IPS DF 6.9 (cell line): ENCODE measurements around the gene CABP4.

Experiments used
- DNase-seq: peaks from one replicate; pipeline ENCODE4 v3.0.0-alpha.2; 2013; ENCODE audit warnings: low read depth, low spot score
- H3K27ac ChIP-seq: one replicate; pipeline ENCODE4 v1.5.1; 2013; ENCODE audit warnings: low read length, control low read depth
- H3K27me3 ChIP-seq: 2 replicates; pipeline ENCODE4 v1.6.1; 2013; ENCODE audit warnings: mild to moderate bottlenecking, low read length; ENCODE audit not compliant: control insufficient read depth, insufficient read depth
- H3K36me3 ChIP-seq: 2 replicates; pipeline ENCODE4 v1.6.1; 2013; ENCODE audit warnings: low read length; ENCODE audit not compliant: control insufficient read depth, insufficient read depth
- H3K4me1 ChIP-seq: 2 replicates; pipeline ENCODE4 v1.6.1; 2013; ENCODE audit warnings: low read length; ENCODE audit not compliant: control insufficient read depth, insufficient read depth
- H3K4me3 ChIP-seq: 2 replicates; pipeline ENCODE4 v1.5.1; 2013; ENCODE audit warnings: mild to moderate bottlenecking, low read length
- H3K9me3 ChIP-seq: 2 replicates; pipeline ENCODE4 v1.6.1; 2013; ENCODE audit warnings: low read length, inconsistent platforms; ENCODE audit not compliant: control insufficient read depth, insufficient read depth
- WGBS: extraction: QIAGEN DNeasy Blood & Tissue Kit; methylation state at CpG from one replicate; pipeline ENCODE4 v1.1.7; 2013; ENCODE audit warnings: mixed read lengths, missing lambda C conversion rate; ENCODE audit not compliant: insufficient read length, insufficient coverage; 5-methylcytosine and 5-hydroxymethylcytosine counted together

Gene CABP4

DNA sequence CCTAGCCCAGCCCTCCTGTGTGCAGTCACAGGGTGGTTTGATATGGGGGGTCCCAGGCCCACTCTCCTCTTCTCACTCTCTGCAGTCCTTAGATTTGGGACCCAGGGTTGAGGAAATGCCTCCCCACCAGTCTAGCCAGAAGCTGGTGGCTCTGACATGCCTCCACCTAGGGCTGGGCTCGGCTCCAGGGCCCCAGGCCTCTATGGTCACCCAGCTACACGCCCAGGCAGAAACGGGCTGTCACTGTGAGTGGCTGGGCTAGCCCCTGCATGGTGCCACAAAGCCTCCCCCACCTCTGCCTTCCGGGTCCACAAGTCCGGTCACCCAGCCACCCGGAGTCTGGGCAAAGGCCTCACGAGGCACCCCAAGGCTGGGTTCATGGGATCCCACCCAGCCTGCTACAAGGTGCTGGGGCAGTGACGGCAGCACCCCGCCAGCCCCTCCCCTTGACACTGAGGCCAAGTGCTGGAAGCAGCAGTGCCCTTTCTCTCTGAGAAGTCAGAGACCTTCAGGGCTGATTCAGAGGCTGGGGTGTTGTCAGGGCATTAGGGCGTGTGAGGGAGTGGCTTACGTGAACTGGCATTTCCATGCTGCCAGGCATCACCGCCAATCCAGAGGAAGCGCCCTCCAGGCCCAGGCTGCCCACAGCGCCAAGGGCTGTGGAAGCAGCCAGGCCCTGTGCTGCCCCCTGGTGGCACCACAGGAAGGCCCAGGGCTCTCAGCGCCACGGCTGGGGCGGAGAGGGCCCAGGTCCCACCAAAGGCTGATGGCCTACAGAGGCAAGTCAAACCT lies 50.6 kb downstream of the CABP4 start:
- Histone ChIP-seq H3K27me3 (no peaks in the 10 kb centered on the region), H3K27ac (no peak overlapping the region), H3K36me3 (no peaks in the 10 kb centered on the region), H3K4me3 (no peak overlapping the region), H3K9me3 (no peaks in the 10 kb centered on the region), H3K4me1 (0 out of 2 replicates have a peak, but pooled peaks cover 2% of the 10 kb centered on the region)
- no peak for DNase-seq
- WGBS = no CpG with 5 or more reads among the region's 17 CpGs

GRCh38 chr11:67506426-67507051 lies 51.4 kb downstream of the CABP4 start:
- Histone ChIP-seq H3K4me3 (no peak overlapping the region), H3K27ac (no peak overlapping the region), H3K4me1 (0 out of 2 replicates have a peak, but pooled peaks cover 2% of the 10 kb centered on the region), H3K27me3 (no peaks in the 10 kb centered on the region), H3K9me3 (no peaks in the 10 kb centered on the region), H3K36me3 (no peaks in the 10 kb centered on the region)
- DNase-seq = no peak
- no CpG with 5 or more reads among the region's 16 CpGs for WGBS

- H3K27ac ChIP-seq = no peak overlapping the region
- DNase-seq = no peak
- whole genome bisulfite sequencing = no CpG with 5 or more reads among the region's 33 CpGs
Observed at GRCh38 chr11:67507242-67507863, 52.2 kb downstream of the CABP4 start.

GRCh38 chr11:67507864-67508485 lies 52.8 kb downstream of the CABP4 start, which contains the start of gene CDK2AP2:
Gene CDK2AP2 (minus strand): TSS chr11:67508162. CDS start chr11:67508082, 80 bp downstream.
- peak within 1 kb of the TSS; percentile 89; the same call in 1 of the 2 replicates for H3K4me3 ChIP-seq
- no peak within 1 kb of the TSS for H3K27ac ChIP-seq
- no peaks in the 10 kb centered on the region for H3K36me3 ChIP-seq
- H3K9me3 ChIP-seq = no peaks in the 10 kb centered on the region
- 0 out of 2 replicates have a peak, but pooled peaks cover 2% of the 10 kb centered on the region for H3K4me1 ChIP-seq
- peak; percentile 99 for DNase-seq
- no CpG with 5 or more reads among the region's 57 CpGs for WGBS
- H3K27me3 ChIP-seq = no peaks in the 10 kb centered on the region

More at GRCh38 chr11:67507242-67507863, 52.2 kb downstream of the CABP4 start:
- Histone ChIP-seq H3K4me3 (peak overlapping the region; percentile 47; the same call in 1 of the 2 replicates), H3K4me1 (0 out of 2 replicates have a peak, but pooled peaks cover 2% of the 10 kb centered on the region), H3K9me3 (no peaks in the 10 kb centered on the region), H3K27me3 (no peaks in the 10 kb centered on the region), H3K36me3 (no peaks in the 10 kb centered on the region)

DNA sequence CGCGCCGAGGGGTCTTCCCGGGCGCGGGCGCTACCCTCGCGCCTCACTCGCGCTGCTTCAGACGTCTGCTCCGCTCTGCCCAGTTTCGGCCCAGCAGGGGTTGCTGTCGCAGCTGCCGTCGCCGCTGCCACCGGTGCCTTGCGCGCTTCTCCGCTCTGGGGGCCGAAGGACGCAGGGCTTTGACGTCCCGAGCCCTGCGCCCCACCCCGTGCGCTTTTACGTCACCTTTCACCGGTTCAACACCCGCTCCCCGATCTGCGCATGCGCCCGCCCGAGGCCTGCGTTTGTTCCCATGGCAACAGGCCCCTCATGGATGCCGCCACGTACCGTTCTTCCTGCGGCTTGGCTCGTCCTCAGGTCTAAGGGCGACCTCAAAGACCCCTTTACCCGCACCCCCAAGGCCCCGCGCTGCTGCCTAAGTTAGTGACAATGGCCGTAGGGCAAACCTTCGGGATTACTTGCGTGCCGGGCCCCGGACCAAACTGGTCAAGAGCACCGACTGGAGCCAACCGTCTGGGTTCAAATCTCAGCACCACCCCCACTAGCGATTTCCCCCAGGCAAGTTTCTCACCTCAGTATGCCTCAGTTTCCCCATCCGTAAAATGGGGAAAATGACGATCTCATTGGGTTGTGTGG lies 53.5 kb downstream of the CABP4 start:
- Histone ChIP-seq H3K9me3 (no peaks in the 10 kb centered on the region), H3K27ac (no peak overlapping the region), H3K4me1 (0 out of 2 replicates have a peak, but pooled peaks cover 2% of the 10 kb centered on the region), H3K4me3 (peak overlapping the region; percentile 89; the same call in 1 of the 2 replicates), H3K27me3 (no peaks in the 10 kb centered on the region), H3K36me3 (no peaks in the 10 kb centered on the region)
- no CpG with 5 or more reads among the region's 57 CpGs for WGBS
- DNase-seq = peak; percentile 87

- no peaks in the 10 kb centered on the region for H3K9me3 ChIP-seq
- H3K27me3 ChIP-seq = no peaks in the 10 kb centered on the region
- H3K36me3 ChIP-seq = no peaks in the 10 kb centered on the region
- H3K4me3 ChIP-seq = no peak overlapping the region
- WGBS = no CpG with 5 or more reads among the region's 3 CpGs
- no peak for DNase-seq
- H3K27ac ChIP-seq = no peak overlapping the region
- 0 out of 2 replicates have a peak, but pooled peaks cover 2% of the 10 kb centered on the region for H3K4me1 ChIP-seq
Observed at GRCh38 chr11:67510023-67510345, 54.8 kb downstream of the CABP4 start.
